ENCODE data around the gene DLGAP4. TPM values are rescaled to one million over a fixed set of nuclear protein-coding genes. Genes with fewer than 3 reads are reported as not detected.

The DLGAP4 gene
- total and polyA plus RNA-seq, 12 donors = 34.0 to 74.4 (median 55.6) TPM

DNA sequence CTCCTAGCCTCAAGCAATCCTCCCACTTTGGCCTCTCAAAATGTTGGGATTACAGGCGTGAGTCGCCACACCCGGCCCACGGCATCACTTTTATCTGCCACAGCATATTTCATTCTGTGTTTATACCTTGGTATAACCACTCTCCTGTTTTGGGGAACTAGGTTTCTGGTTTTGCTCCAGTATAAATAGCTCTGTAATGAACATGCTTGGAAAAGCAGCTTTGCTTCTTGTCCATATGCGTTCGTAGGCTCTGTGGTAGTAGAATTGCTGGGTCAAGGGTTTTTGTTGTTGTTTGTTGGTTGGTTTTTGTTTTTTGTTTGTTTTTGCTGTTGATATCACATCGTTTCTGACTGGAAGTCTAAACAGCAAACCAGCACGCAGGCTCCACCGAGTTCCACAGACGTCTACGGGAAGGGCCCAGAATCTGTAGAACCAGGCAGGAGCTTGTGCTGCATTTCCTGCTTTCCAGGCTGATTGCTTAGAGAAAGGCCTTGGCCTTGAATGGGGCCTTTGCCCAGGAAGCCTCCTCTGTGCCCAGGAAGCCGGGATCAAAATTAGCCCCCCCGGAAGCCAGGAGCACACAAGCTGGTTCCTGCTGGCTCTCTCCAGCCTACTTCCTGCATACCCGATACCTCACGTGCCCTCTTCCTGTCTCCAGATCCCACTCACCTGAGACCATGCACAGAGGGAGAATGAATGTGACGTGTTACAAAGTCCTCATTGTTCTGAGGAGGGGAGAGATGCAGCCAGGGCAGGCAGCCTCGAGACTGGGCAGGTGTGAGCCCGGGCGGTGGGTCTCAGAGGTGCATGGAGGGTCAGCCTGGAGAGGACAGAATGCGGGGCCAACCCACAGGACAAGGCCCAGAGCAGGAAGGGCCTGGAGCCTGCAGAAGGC is 35.1 kb upstream of the DLGAP4 start:
- H3K4me3 ChIP-seq = no peak overlapping the region
- H3K36me3 ChIP-seq = no peaks in the 10 kb centered on the region
- WGBS, 2 donors = 74 to 77% methylated on average over 20 of the region's 20 CpGs
- ATAC-seq (no peak), DNase-seq (no peak)
- H3K4me1 ChIP-seq = no peaks in the 10 kb centered on the region
- no peak overlapping the region for H3K27ac ChIP-seq
- no peaks in the 10 kb centered on the region for H3K9me3 ChIP-seq
- peaks cover 0 to 27% (median 25%) of the 10 kb centered on the region in 7 donors for H3K27me3 ChIP-seq
- TF ChIP-seq, protein P1, sequence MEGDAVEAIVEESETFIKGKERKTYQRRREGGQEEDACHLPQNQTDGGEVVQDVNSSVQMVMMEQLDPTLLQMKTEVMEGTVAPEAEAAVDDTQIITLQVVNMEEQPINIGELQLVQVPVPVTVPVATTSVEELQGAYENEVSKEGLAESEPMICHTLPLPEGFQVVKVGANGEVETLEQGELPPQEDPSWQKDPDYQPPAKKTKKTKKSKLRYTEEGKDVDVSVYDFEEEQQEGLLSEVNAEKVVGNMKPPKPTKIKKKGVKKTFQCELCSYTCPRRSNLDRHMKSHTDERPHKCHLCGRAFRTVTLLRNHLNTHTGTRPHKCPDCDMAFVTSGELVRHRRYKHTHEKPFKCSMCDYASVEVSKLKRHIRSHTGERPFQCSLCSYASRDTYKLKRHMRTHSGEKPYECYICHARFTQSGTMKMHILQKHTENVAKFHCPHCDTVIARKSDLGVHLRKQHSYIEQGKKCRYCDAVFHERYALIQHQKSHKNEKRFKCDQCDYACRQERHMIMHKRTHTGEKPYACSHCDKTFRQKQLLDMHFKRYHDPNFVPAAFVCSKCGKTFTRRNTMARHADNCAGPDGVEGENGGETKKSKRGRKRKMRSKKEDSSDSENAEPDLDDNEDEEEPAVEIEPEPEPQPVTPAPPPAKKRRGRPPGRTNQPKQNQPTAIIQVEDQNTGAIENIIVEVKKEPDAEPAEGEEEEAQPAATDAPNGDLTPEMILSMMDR (IDR thresholded peaks at IDR 0.05) = no peak
- intact Hi-C loops (cut with DNase I) = loop anchor here in 3 of 10 donors (10.0 kb wide), 2 partner anchors 164 to 174 kb away; no protein-coding TSS in a partner anchor

GRCh38 chr20:36271639-36272546 is 34.2 kb upstream of the DLGAP4 start:
- no peak overlapping the region for H3K4me3 ChIP-seq
- DNase-seq (no peak), ATAC-seq (no peak)
- no peaks in the 10 kb centered on the region for H3K4me1 ChIP-seq
- H3K9me3 ChIP-seq = no peaks in the 10 kb centered on the region
- intact Hi-C loops (cut with DNase I) = loop anchor here in 4 of 10 donors (2.0 to 10.0 kb wide), 3 partner anchors 163 to 173 kb away; no protein-coding TSS in a partner anchor
- 85% methylated on average over 21 of the region's 21 CpGs for WGBS, 2 donors
- TF ChIP-seq, protein P1 (IDR thresholded peaks at IDR 0.05) = no peak
- H3K36me3 ChIP-seq = no peaks in the 10 kb centered on the region
- no peak overlapping the region for H3K27ac ChIP-seq
- H3K27me3 ChIP-seq = peaks cover 0 to 29% (median 25%) of the 10 kb centered on the region in 7 donors

- no peak overlapping the region for H3K27ac ChIP-seq
- H3K4me1 ChIP-seq = no peaks in the 10 kb centered on the region
- no peak overlapping the region for H3K4me3 ChIP-seq
- TF ChIP-seq, protein P1 (IDR thresholded peaks at IDR 0.05) = no peak
- intact Hi-C loops (cut with DNase I) = loop anchor here in 4 of 10 donors (2.0 to 10.0 kb wide), 3 partner anchors 162 to 172 kb away; no protein-coding TSS in a partner anchor
- no peak for DNase-seq
- no peak for ATAC-seq
- H3K9me3 ChIP-seq = no peaks in the 10 kb centered on the region
- H3K27me3 ChIP-seq = peaks cover 0 to 34% (median 28%) of the 10 kb centered on the region in 7 donors
- no peaks in the 10 kb centered on the region for H3K36me3 ChIP-seq
- 84% methylated on average over 12 of the region's 12 CpGs for WGBS, 2 donors
Measured at GRCh38 chr20:36272547-36273220, 33.5 kb upstream of the DLGAP4 start.

All from heart right ventricle (tissue), 16 donors.